Stimulated activated naive CD4-positive, alpha-beta T cell treated with Interleukin-2 at 50 U/mL for 16 hours (primary cell): ENCODE results near the gene SNAPC5.

Experiments
- DNase-seq: peaks from one replicate; lab custom pipeline; 2025; lab: John Stamatoyannopoulos, UW

SNAPC5 gene

DNA sequence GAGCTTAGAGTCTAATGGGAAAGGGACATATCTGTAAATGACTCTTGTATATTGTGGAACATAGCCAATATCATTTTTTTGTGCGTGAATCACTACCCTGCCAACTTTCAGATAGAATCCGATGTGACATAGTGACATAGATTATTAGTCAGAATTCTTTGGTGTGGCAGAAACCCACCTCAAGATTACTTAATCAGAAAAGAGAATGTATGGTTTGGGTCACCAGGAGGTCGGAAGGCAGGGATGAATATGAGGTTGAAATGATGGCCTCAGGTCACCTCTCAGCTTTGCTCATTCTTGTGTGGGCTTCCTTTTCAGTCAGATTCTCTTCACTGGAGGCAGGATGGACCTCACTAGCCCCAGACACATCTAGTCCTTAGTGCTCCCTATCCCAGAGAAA is 41.4 kb downstream of the SNAPC5 start:
- no peak for DNase-seq

DNA sequence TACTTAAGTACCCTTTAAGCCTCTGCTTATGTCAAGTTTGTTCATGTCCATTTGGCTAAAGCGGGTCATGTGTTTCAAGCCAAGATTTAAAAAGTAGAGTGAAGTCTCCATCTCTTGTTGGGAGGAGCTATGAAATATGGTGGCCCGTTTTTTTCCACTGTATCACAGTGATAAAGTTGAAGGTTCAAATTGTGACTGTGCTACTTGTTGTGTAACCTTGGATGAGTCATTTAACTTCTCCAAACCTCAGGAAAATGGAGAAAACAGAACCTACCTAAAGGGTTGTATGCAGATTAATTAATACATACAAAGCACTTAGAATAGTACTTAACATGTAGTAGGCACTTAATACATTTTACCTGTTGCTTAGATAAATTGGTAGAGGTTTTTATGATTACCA is 43.4 kb downstream of the SNAPC5 start:
- DNase-seq, result no peak

DNA sequence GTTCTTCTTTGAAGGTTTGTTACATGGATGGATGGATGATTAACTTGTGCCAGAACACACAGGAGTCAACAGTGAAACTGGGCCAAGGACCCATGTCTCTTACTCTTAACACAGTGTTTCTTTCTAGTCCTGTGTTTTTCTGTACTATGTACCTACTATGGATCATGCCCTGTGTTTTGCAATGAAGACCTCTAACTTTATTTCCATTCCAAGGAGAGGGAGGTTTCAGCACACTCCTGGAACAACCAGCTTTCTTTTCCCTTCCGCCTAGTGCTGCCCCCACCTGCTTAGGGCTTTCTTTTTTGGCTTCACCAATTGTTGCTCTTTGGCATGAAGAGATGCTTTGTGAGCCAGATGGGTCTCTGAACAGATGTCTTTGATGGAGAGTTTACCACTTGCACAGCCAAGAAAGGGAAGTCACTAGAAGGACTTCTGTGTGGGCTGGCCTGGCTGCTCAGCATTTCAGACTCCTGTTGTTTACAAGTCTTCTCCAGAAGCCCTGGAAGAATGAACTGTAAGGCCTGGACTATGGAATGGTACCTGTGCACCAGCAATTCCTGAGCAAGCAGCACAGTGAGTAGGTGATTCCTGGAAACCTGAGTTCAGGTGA is 44.5 kb downstream of the SNAPC5 start:
- DNase-seq, result no peak

- no peak for DNase-seq
Measured at GRCh38 chr15:66452420-66452819, 45.1 kb downstream of the SNAPC5 start.
